DOHH2 (cell line): ENCODE data around the gene NINJ1.

Source experiments
- H3F3A ChIP-seq: fragments of 200-600 bp; sonication (generic), shearing (Covaris generic); 2 replicates; pipeline ENCODE4 v1.6.0; 2016; ENCODE audit warnings: antibody characterized with exemption, mild to moderate bottlenecking; ENCODE audit not compliant: control insufficient read depth, insufficient read depth
- H3K27ac ChIP-seq: fragments of 200-600 bp; sonication (generic); 2 replicates; pipeline ENCODE4 v1.5.1; 2014; ENCODE audit warnings: low read depth, mild to moderate bottlenecking, low read length, moderate library complexity
- H3K27me3 ChIP-seq: fragments of 200-600 bp; sonication (generic); 2 replicates; pipeline ENCODE4 v1.6.1; 2014; ENCODE audit warnings: mild to moderate bottlenecking, low read length, mixed read lengths; ENCODE audit not compliant: control insufficient read depth
- H3K36me3 ChIP-seq: fragments of 200-600 bp; sonication (generic); 2 replicates; pipeline ENCODE4 v1.6.1; 2014; ENCODE audit warnings: mild to moderate bottlenecking, low read length, moderate library complexity, mixed read lengths; ENCODE audit not compliant: control insufficient read depth
- H3K4me1 ChIP-seq: fragments of 200-600 bp; sonication (generic); 2 replicates; pipeline ENCODE4 v1.6.1; 2014; ENCODE audit warnings: mild to moderate bottlenecking, low read length, mixed read lengths; ENCODE audit not compliant: control insufficient read depth
- H3K4me2 ChIP-seq: fragments of 200-600 bp; sonication (generic); 2 replicates; pipeline ENCODE4 v1.6.0; 2014; ENCODE audit warnings: mild to moderate bottlenecking, low read length, moderate library complexity
- H3K4me3 ChIP-seq: fragments of 200-600 bp; sonication (generic); 2 replicates; pipeline ENCODE4 v1.5.1; 2014; ENCODE audit warnings: mild to moderate bottlenecking, low read length, mixed read lengths
- H3K79me2 ChIP-seq: fragments of 200-600 bp; sonication (generic); 2 replicates; pipeline ENCODE4 v1.6.1; 2014; ENCODE audit warnings: mild to moderate bottlenecking, low read length, mixed read lengths; ENCODE audit not compliant: control insufficient read depth
- H3K9me2 ChIP-seq: fragments of 200-600 bp; sonication (generic); replicated peaks from 2 replicates; pipeline ENCODE4 v1.6.1; 2014; ENCODE audit warnings: mild to moderate bottlenecking, low read length, mixed read lengths; ENCODE audit not compliant: control insufficient read depth
- H3K9me3 ChIP-seq: fragments of 200-600 bp; sonication (generic); 2 replicates; pipeline ENCODE4 v1.6.1; 2014; ENCODE audit warnings: antibody characterized with exemption, low read length, mixed read lengths; ENCODE audit not compliant: control insufficient read depth, insufficient read depth
- H4K20me1 ChIP-seq: fragments of 200-600 bp; sonication (generic); 2 replicates; pipeline ENCODE4 v1.6.0; 2014; ENCODE audit warnings: low read depth, mild to moderate bottlenecking, antibody characterized with exemption, low read length, moderate library complexity; ENCODE audit not compliant: control insufficient read depth, insufficient read depth
- CTCF ChIP-seq: fragments of 200-600 bp; sonication (generic); IDR thresholded peaks from one replicate; pipeline ENCODE4 v1.5.1; 2014; ENCODE audit warnings: antibody characterized with exemption, mild to moderate bottlenecking, low read depth, low read length; ENCODE audit not compliant: poor library complexity, severe bottlenecking
- EZH2phosphoT487 ChIP-seq: fragments of 200-600 bp; sonication (generic); IDR thresholded peaks from 2 replicates; pipeline ENCODE4 v1.6.1; 2017; ENCODE audit warnings: borderline replicate concordance, mild to moderate bottlenecking, antibody characterized with exemption, low read length, moderate library complexity, mixed read lengths

The NINJ1 gene

GRCh38 chr9:93172666-93173364 is 38.8 kb upstream of the NINJ1 start:
- Histone ChIP-seq H3K4me2 (no peak overlapping the region), H3K27ac (no peak overlapping the region), H3K9me3 (no peaks in the 10 kb centered on the region), H3K4me3 (no peak overlapping the region), H3K36me3 (no peaks in the 10 kb centered on the region), H3F3A (no peaks in the 10 kb centered on the region), H3K27me3 (no peaks in the 10 kb centered on the region), H4K20me1 (no peaks in the 10 kb centered on the region), H3K9me2 (no peaks in the 10 kb centered on the region), H3K79me2 (no peaks in the 10 kb centered on the region), H3K4me1 (no peaks in the 10 kb centered on the region)
- TF ChIP-seq CTCF (no peak), EZH2phosphoT487 (no peak)

- no peaks in the 10 kb centered on the region for H3K9me3 ChIP-seq
- no peaks in the 10 kb centered on the region for H3K9me2 ChIP-seq
- no peaks in the 10 kb centered on the region for H3K27me3 ChIP-seq
- H3K36me3 ChIP-seq, result no peaks in the 10 kb centered on the region
- no peaks in the 10 kb centered on the region for H3F3A ChIP-seq
- TF ChIP-seq EZH2phosphoT487 (no peak), CTCF (no peak)
- no peaks in the 10 kb centered on the region for H3K79me2 ChIP-seq
- no peak overlapping the region for H3K27ac ChIP-seq
- no peaks in the 10 kb centered on the region for H4K20me1 ChIP-seq
- no peak overlapping the region for H3K4me3 ChIP-seq
- H3K4me1 ChIP-seq, result no peaks in the 10 kb centered on the region
- no peak overlapping the region for H3K4me2 ChIP-seq
Measured at GRCh38 chr9:93171261-93171990, 37.4 kb upstream of the NINJ1 start.

- no peaks in the 10 kb centered on the region for H3K9me3 ChIP-seq
- no peaks in the 10 kb centered on the region for H3F3A ChIP-seq
- no peaks in the 10 kb centered on the region for H3K4me1 ChIP-seq
- no peaks in the 10 kb centered on the region for H3K79me2 ChIP-seq
- TF ChIP-seq CTCF (no peak), EZH2phosphoT487 (no peak)
- H3K27ac ChIP-seq, result no peak overlapping the region
- H3K9me2 ChIP-seq, result no peaks in the 10 kb centered on the region
- no peaks in the 10 kb centered on the region for H4K20me1 ChIP-seq
- H3K4me2 ChIP-seq, result no peak overlapping the region
- H3K27me3 ChIP-seq, result no peaks in the 10 kb centered on the region
- H3K36me3 ChIP-seq, result no peaks in the 10 kb centered on the region
- no peak overlapping the region for H3K4me3 ChIP-seq
Measured at GRCh38 chr9:93170571-93170970, 36.5 kb upstream of the NINJ1 start.
